Measurements from ENCODE around the gene ZFTA. TPM values are rescaled to one million over a fixed set of nuclear protein-coding genes. Genes with fewer than 3 reads are reported as not detected.
A peak's percentile ranks its signal among the peaks of the same experiment; 100 is the strongest.

ZFTA gene
- 8.8 and 21.6 TPM in 2 replicates for total RNA-seq (2014; rRNA removed; shearing (Covaris generic); ENCODE audit: low replicate concordance)

DNA sequence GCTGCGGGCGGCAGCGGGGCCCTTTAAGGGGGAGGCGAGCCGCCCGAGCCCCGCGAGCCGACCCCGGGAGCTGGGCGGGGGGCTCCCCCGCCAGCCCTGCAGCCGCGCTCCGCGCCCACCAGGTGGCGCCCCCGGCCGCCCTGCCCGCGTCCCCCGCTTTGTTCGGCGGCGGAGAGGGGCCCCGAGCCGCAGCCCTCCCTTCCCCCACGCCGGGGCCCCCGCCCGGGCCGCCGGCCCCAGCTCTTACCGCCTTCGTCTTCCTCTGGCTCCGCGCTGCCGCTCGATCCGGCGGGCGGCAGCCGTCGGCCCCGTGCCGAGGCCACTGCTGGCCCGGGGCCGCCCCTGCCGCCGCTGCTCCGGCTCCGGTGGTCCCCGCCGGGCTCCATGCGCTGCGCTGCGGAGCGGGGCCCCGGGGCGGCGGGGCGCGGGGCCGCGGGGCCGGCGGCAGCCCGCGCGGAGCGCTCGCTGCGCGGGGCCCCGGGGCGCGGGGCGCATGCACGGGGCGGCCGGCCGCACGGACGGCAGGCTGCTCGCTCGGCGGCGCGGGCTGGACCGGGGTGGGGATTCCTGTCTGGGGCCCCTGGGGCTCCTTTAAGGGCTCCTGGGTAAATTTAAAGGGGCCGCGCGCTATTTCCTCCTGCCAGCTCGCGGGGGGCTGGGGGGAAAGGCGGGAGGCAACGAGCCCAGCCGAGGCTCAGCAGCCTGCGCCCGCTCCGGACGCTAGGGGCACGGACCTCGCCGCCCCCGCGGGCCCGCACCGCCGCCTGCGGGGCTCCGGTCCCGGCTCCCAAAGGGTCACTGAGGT, at the start of gene ZFTA:
ZFTA (minus strand) TSS at position 539 of the 805 bp plus-strand sequence; CDS start at position 386, 153 bp downstream.
- Histone ChIP-seq H4K20me1 (ENCODE audit: insufficient read depth, low read depth, low read length) (no peaks in the 10 kb centered on the region; the same call in 1 of the 2 replicates), H3K36me3 (ENCODE audit: insufficient read depth, low read length) (no peaks in the 10 kb centered on the region), H3K27ac (ENCODE audit: low read length) (no peak within 1 kb of the TSS), H2AFZ (ENCODE audit: low read length) (peak within 1 kb of the TSS; percentile 81), H3K9me3 (ENCODE audit: low read length) (no peaks in the 10 kb centered on the region), H3K4me1 (ENCODE audit: low read length) (peaks cover 20% of the 10 kb centered on the region), H3K27me3 (ENCODE audit: low read length) (no peaks in the 10 kb centered on the region), H3K4me2 (ENCODE audit: low read depth, low read length, poor library complexity, severe bottlenecking) (peak within 1 kb of the TSS; percentile 100), H3K79me2 (ENCODE audit: low read length) (peaks cover 8% of the 10 kb centered on the region), H3K9ac (ENCODE audit: low read length) (peak within 1 kb of the TSS; percentile 84), H3K9me2 (replicated peaks; ENCODE audit: insufficient read depth, low read length) (no peaks in the 10 kb centered on the region), H3K4me3 (ENCODE audit: low read length) (peak within 1 kb of the TSS; percentile 93)
- DNase-seq, result peak; percentile 84

DNA sequence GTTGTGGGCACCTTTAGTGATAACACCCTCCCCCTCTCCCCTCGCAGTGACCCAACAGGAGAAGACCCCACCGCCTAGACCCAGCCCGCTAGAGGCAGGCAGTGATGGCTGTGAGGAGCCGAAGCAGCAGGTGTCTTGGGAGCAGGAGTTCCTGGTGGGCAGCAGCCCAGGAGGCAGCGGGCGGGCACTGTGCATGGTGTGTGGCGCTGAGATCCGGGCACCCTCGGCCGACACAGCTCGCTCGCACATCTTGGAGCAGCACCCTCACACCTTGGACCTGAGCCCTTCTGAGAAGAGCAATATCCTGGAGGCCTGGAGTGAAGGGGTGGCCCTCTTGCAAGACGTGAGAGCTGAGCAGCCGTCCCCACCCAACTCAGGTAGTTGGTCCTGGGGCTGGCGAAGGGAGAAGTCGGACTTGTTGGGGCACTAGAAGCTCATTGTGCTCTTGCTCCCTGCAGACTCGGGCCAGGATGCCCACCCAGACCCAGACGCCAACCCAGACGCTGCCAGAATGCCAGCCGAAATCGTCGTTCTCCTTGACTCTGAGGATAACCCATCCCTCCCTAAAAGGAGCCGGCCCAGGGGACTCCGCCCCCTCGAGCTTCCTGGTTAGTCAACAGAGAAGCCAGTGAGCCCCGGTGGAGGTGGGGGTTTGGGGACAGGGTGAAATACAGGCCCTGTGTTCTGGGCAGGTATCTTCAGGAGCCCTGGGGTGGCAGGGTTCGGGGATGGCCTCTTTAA, 49.4 kb upstream of the ZFTA start:
- no peak for DNase-seq
- no peak overlapping the region for H2AFZ ChIP-seq (ENCODE audit: low read length)
- H3K27me3 ChIP-seq (ENCODE audit: low read length), result no peaks in the 10 kb centered on the region
- H3K9me2 ChIP-seq (replicated peaks; ENCODE audit: insufficient read depth, low read length), result no peaks in the 10 kb centered on the region
- H3K27ac ChIP-seq (ENCODE audit: low read length), result no peak overlapping the region
- peaks cover 15% of the 10 kb centered on the region for H3K4me1 ChIP-seq (ENCODE audit: low read length)
- peaks cover 47% of the 10 kb centered on the region for H3K79me2 ChIP-seq (ENCODE audit: low read length)
- peaks cover 34% of the 10 kb centered on the region for H4K20me1 ChIP-seq (ENCODE audit: insufficient read depth, low read depth, low read length)
- no peaks in the 10 kb centered on the region for H3K9me3 ChIP-seq (ENCODE audit: low read length)
- H3K4me2 ChIP-seq (ENCODE audit: low read depth, low read length, poor library complexity, severe bottlenecking), result no peak overlapping the region
- no peak overlapping the region for H3K9ac ChIP-seq (ENCODE audit: low read length)
- H3K36me3 ChIP-seq (ENCODE audit: insufficient read depth, low read length), result peaks cover 43% of the 10 kb centered on the region
- no peak overlapping the region for H3K4me3 ChIP-seq (ENCODE audit: low read length)

GRCh38 chr11:63816732-63817131, 48.2 kb upstream of the ZFTA start:
- Histone ChIP-seq H3K36me3 (ENCODE audit: insufficient read depth, low read length) (peaks cover 35% of the 10 kb centered on the region), H3K4me2 (ENCODE audit: low read depth, low read length, poor library complexity, severe bottlenecking) (no peak overlapping the region)

GRCh38 chr11:63816166-63816565, 47.6 kb upstream of the ZFTA start:
- Histone ChIP-seq H3K79me2 (ENCODE audit: low read length) (peaks cover 44% of the 10 kb centered on the region), H2AFZ (ENCODE audit: low read length) (no peak overlapping the region), H4K20me1 (ENCODE audit: insufficient read depth, low read depth, low read length) (peaks cover 34% of the 10 kb centered on the region), H3K4me1 (ENCODE audit: low read length) (peaks cover 17% of the 10 kb centered on the region), H3K27me3 (ENCODE audit: low read length) (no peaks in the 10 kb centered on the region), H3K4me2 (ENCODE audit: low read depth, low read length, poor library complexity, severe bottlenecking) (no peak overlapping the region), H3K36me3 (ENCODE audit: insufficient read depth, low read length) (peaks cover 30% of the 10 kb centered on the region), H3K9ac (ENCODE audit: low read length) (no peak overlapping the region), H3K9me3 (ENCODE audit: low read length) (no peaks in the 10 kb centered on the region), H3K4me3 (ENCODE audit: low read length) (no peak overlapping the region), H3K9me2 (replicated peaks; ENCODE audit: insufficient read depth, low read length) (no peaks in the 10 kb centered on the region), H3K27ac (ENCODE audit: low read length) (no peak overlapping the region)
- no peak for DNase-seq

More at GRCh38 chr11:63816732-63817131, 48.2 kb upstream of the ZFTA start:
- Histone ChIP-seq H3K79me2 (ENCODE audit: low read length) (peaks cover 44% of the 10 kb centered on the region), H3K9me3 (ENCODE audit: low read length) (no peaks in the 10 kb centered on the region), H3K4me1 (ENCODE audit: low read length) (peaks cover 17% of the 10 kb centered on the region), H3K27ac (ENCODE audit: low read length) (no peak overlapping the region), H3K9ac (ENCODE audit: low read length) (no peak overlapping the region), H3K9me2 (replicated peaks; ENCODE audit: insufficient read depth, low read length) (no peaks in the 10 kb centered on the region), H2AFZ (ENCODE audit: low read length) (no peak overlapping the region), H4K20me1 (ENCODE audit: insufficient read depth, low read depth, low read length) (peaks cover 34% of the 10 kb centered on the region), H3K4me3 (ENCODE audit: low read length) (no peak overlapping the region), H3K27me3 (ENCODE audit: low read length) (no peaks in the 10 kb centered on the region)
- no peak for DNase-seq

- peak; percentile 72 for DNase-seq
Measured at GRCh38 chr11:63814383-63814736, 45.8 kb upstream of the ZFTA start.

GRCh38 chr11:63813563-63814382, 45.2 kb upstream of the ZFTA start:
- H3K4me3 ChIP-seq (ENCODE audit: low read length), result peak overlapping the region; percentile 85
- H3K27me3 ChIP-seq (ENCODE audit: low read length), result no peaks in the 10 kb centered on the region
- no peaks in the 10 kb centered on the region for H3K9me3 ChIP-seq (ENCODE audit: low read length)
- peaks cover 28% of the 10 kb centered on the region; the same call in 1 of the 2 replicates for H3K36me3 ChIP-seq (ENCODE audit: insufficient read depth, low read length)
- peak overlapping the region; percentile 96 for H3K9ac ChIP-seq (ENCODE audit: low read length)
- no peak overlapping the region for H2AFZ ChIP-seq (ENCODE audit: low read length)
- peaks cover 44% of the 10 kb centered on the region for H3K79me2 ChIP-seq (ENCODE audit: low read length)
- H4K20me1 ChIP-seq (ENCODE audit: insufficient read depth, low read depth, low read length), result peaks cover 34% of the 10 kb centered on the region
- DNase-seq, result peak; percentile 81
- H3K27ac ChIP-seq (ENCODE audit: low read length), result peak overlapping the region; percentile 63
- peaks cover 17% of the 10 kb centered on the region for H3K4me1 ChIP-seq (ENCODE audit: low read length)
- peak overlapping the region; percentile 96 for H3K4me2 ChIP-seq (ENCODE audit: low read depth, low read length, poor library complexity, severe bottlenecking)
- no peaks in the 10 kb centered on the region for H3K9me2 ChIP-seq (replicated peaks; ENCODE audit: insufficient read depth, low read length)

More at GRCh38 chr11:63814383-63814736, 45.8 kb upstream of the ZFTA start:
- peak overlapping the region; percentile 96 for H3K4me2 ChIP-seq (ENCODE audit: low read depth, low read length, poor library complexity, severe bottlenecking)
- peaks cover 28% of the 10 kb centered on the region; the same call in 1 of the 2 replicates for H3K36me3 ChIP-seq (ENCODE audit: insufficient read depth, low read length)
- no peaks in the 10 kb centered on the region for H3K9me2 ChIP-seq (replicated peaks; ENCODE audit: insufficient read depth, low read length)
- H3K27ac ChIP-seq (ENCODE audit: low read length), result peak overlapping the region; percentile 63
- H3K4me1 ChIP-seq (ENCODE audit: low read length), result peaks cover 17% of the 10 kb centered on the region
- no peaks in the 10 kb centered on the region for H3K27me3 ChIP-seq (ENCODE audit: low read length)
- H2AFZ ChIP-seq (ENCODE audit: low read length), result no peak overlapping the region
- H4K20me1 ChIP-seq (ENCODE audit: insufficient read depth, low read depth, low read length), result peaks cover 34% of the 10 kb centered on the region
- peak overlapping the region; percentile 96 for H3K9ac ChIP-seq (ENCODE audit: low read length)
- no peaks in the 10 kb centered on the region for H3K9me3 ChIP-seq (ENCODE audit: low read length)
- peaks cover 44% of the 10 kb centered on the region for H3K79me2 ChIP-seq (ENCODE audit: low read length)
- peak overlapping the region; percentile 85 for H3K4me3 ChIP-seq (ENCODE audit: low read length)

GRCh38 chr11:63813035-63813562, 44.5 kb upstream of the ZFTA start, which contains the start of gene SPINDOC:
SPINDOC (plus strand) TSS chr11:63813456; CDS start chr11:63813687, 231 bp downstream.
- Histone ChIP-seq H3K4me3 (ENCODE audit: low read length) (peak within 1 kb of the TSS; percentile 85), H4K20me1 (ENCODE audit: insufficient read depth, low read depth, low read length) (peaks cover 34% of the 10 kb centered on the region), H3K36me3 (ENCODE audit: insufficient read depth, low read length) (peaks cover 28% of the 10 kb centered on the region; the same call in 1 of the 2 replicates), H3K4me2 (ENCODE audit: low read depth, low read length, poor library complexity, severe bottlenecking) (peak within 1 kb of the TSS; percentile 96), H3K79me2 (ENCODE audit: low read length) (peaks cover 44% of the 10 kb centered on the region), H3K27me3 (ENCODE audit: low read length) (no peaks in the 10 kb centered on the region), H3K9ac (ENCODE audit: low read length) (peak within 1 kb of the TSS; percentile 96), H2AFZ (ENCODE audit: low read length) (no peak within 1 kb of the TSS), H3K4me1 (ENCODE audit: low read length) (peaks cover 17% of the 10 kb centered on the region), H3K27ac (ENCODE audit: low read length) (peak within 1 kb of the TSS; percentile 63), H3K9me2 (replicated peaks; ENCODE audit: insufficient read depth, low read length) (no peaks in the 10 kb centered on the region), H3K9me3 (ENCODE audit: low read length) (no peaks in the 10 kb centered on the region)
- peak; percentile 89 for DNase-seq
